GM10847 (cell line): ENCODE results near the gene AK9.

Experiments
- POLR2A ChIP-seq: IDR thresholded peaks from 2 replicates; pipeline ENCODE4 v1.6.1; 2011; ENCODE audit not compliant: insufficient read length; ENCODE audit errors: extremely low read depth

The AK9 gene

DNA sequence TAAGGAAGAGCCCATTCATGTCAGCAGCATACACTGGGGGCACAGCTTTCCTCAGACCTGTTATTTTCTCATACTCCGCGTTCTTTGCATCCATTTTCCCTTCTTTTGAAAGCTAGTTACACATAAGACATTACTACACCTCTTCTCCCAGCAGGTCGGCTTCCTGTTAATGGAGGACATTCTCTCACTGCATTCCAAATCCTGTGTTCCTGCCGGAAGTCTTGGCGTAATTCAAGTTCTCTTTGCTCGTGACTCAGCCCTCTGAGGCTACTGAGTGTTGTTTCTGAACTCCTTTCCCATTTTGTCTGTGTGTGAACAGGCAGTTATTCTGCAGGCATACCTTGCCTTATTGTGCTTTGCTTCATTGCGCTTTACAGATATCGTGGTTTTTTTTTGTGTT, 110.5 kb downstream of the AK9 start:
- no peak for TF ChIP-seq POLR2A

GRCh38 chr6:109579361-109579760, 111.6 kb downstream of the AK9 start:
- no peak for TF ChIP-seq POLR2A

DNA sequence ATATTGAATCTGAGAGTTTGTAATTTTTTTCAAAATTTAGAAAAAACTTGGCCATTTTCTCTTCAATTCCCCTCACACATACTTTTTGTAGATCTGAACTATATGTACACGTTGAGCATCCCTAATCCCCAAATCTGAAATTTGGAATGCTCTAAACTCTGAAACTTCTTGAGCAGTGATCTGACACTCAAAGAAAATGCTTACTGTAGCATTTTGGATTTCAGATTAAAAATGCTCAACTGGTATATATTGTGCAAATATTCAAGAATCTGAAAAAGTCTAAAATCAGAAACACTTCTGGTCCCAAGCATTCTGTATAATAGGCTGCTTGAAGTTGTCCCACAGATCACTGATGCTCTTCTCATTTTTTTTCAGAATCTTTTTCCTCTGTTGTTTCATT, 129.2 kb downstream of the AK9 start:
- no peak for TF ChIP-seq POLR2A

- TF ChIP-seq POLR2A: no peak
These were observed 159.6 kb downstream of the AK9 start for GRCh38 chr6:109531446-109531845.

DNA sequence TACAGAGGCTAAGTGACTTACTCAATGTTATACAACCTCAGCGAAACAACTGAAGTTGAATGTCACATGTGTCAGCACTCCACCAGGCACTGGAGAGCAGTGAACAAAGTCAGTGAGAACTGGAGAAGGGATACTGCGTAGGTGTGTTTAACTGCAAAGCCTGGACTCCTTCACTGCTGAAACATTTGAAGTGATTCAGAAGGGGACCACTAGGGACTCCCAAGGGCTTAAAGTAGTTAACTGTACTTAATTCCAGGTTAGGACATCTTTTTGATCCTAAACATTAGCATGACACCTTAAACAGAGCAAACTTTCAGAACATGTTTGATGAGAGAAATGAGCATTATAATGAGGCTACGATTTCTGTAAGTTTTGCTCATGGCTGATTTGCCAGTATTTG, 163.0 kb downstream of the AK9 start:
- no peak for TF ChIP-seq POLR2A

- TF ChIP-seq POLR2A: no peak
These were observed 163.9 kb downstream of the AK9 start for GRCh38 chr6:109526905-109527628.

DNA sequence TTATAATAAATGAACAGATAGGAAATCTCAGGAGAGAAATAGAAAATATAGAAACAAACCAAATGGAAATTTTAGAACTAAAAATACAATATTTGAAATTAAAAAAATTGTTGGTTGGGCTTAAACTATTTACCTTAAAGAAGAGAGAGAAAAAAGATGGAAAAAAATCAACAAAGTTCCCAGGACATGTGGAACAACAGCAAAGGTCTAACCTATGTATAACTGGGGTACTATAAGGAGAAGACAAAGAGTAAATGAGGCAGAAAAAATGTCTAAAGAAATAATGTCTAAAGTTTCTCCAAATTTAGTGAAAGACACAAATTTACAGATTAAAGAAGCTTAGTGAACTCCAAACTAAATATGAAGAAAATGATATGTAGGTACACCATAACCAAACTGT, 166.9 kb downstream of the AK9 start:
- TF ChIP-seq POLR2A: no peak

DNA sequence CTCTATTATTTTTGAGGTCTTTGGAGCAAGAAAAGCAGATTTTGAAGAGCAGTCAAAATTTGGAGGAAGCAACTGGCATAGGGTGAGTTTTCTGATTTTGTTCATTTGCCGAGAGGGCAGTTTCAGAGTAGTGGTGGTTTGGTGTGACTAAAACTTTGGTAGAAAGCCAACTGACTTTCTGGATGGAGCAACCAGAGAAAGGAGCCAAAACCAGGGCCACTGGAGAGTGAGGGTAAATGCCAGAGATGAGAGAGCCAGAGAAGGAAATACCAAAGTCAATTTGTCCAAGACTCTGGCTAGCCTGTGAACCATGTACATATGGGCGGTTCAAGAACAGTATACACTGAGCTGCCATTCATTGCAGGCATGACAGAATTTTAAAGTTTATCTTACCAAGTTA, 167.5 kb downstream of the AK9 start:
- no peak for TF ChIP-seq POLR2A

GRCh38 chr6:109521080-109521479, 169.9 kb downstream of the AK9 start:
- TF ChIP-seq POLR2A: no peak

- TF ChIP-seq POLR2A: no peak
These were observed 174.1 kb downstream of the AK9 start for GRCh38 chr6:109516929-109517328.

DNA sequence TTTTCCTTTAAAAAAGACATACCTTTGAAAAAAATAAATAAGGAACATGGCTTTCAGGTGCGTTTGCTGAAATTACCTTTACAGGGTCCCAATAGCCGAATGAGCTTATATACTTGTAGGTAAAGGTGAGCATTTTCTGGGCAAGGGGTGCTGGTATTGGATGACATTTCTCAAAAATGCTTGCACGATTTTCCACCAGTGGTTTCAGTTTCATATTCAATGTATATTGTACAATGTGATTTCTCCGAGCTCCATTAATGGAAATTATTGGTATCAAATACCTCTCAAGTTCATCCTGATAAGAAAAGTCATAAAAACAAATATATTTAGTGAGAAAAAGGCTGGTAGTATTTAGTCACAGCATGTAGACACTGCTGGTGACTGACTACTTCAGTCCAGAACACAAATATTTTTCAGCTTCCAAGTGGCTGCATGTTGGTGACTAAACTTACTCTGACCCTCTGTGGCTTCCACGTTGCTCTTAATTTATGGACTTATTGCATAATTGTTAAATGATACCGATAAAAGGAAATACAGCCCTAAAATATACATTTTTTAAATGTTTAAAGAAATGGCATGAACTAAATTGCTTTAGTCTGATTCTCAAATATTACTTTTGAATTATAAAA, 175.1 kb downstream of the AK9 start:
- no peak for TF ChIP-seq POLR2A

- no peak for TF ChIP-seq POLR2A
These were observed 176.1 kb downstream of the AK9 start for GRCh38 chr6:109514946-109515345.

DNA sequence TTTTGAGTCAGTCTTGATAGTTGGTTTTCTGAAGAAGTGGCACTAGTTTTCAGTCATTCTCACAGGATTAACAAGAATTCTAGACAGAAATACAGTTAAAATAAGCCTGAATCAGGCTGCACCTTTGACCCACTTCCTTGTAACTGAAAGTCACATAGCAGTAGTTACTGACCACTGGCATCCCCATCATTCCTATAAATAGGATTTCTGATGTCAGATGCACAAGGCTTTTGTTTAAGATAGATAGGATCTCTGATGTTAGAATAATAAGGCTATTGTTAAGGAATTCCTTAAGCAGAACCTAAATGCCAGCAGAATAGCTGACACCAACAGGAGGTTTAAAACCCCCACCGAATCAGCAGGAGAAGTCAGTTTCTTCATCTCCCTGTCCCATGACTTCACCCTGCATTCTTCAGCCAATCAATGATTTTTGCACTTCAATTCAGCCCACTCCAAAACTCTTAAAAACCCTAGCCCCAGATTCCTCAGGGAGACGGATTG, 177.4 kb downstream of the AK9 start:
- no peak for TF ChIP-seq POLR2A

- TF ChIP-seq POLR2A: no peak
These were observed 178.7 kb downstream of the AK9 start for GRCh38 chr6:109512271-109512817.

- no peak for TF ChIP-seq POLR2A
These were observed 179.2 kb downstream of the AK9 start for GRCh38 chr6:109511832-109512231.

GRCh38 chr6:109510358-109510757, 180.6 kb downstream of the AK9 start:
- no peak for TF ChIP-seq POLR2A
